Esophagus squamous epithelium (tissue), 5 donors: Measurements from ENCODE around the gene SGIP1. TPM values are rescaled to one million over a fixed set of nuclear protein-coding genes. Genes with fewer than 3 reads are reported as not detected.

Source experiments
- DNase-seq: peaks from one replicate; lab custom pipeline; 2025; lab: John Stamatoyannopoulos, UW
- H3K27ac ChIP-seq, 4 donors: fragments of 200-600 bp; sonication (generic); one replicate each; pipeline ENCODE4 v1.5.1; 2016 to 2019; ENCODE audit warnings: mild to moderate bottlenecking in 1 of 4
- H3K27me3 ChIP-seq, 4 donors: fragments of 200-600 bp; sonication (generic); 1 replicate in 3 of 4; 2 replicates in 1 of 4; pipeline versions ENCODE4 v1.5.1 to v1.6.0; 2017 to 2021; ENCODE audit warnings: antibody characterized with exemption in 1 of 4
- H3K36me3 ChIP-seq, 3 donors: fragments of 200-600 bp; sonication (generic); one replicate each; pipeline ENCODE4 v1.5.1; 2016 to 2019
- H3K4me1 ChIP-seq, 3 donors: fragments of 200-600 bp; sonication (generic); one replicate each; pipeline ENCODE4 v1.5.1; 2017 to 2019
- H3K4me3 ChIP-seq, 4 donors: fragments of 200-600 bp; sonication (generic); 1 replicate in 3 of 4; 2 replicates in 1 of 4; pipeline ENCODE4 v1.5.1; 2016 to 2019; ENCODE audit warnings: mild to moderate bottlenecking in 2 of 4, moderate library complexity in 1 of 4
- H3K9me3 ChIP-seq, 3 donors: fragments of 200-600 bp; sonication (generic); one replicate each; pipeline ENCODE4 v1.5.1; 2016 to 2019
- CTCF ChIP-seq, 6 experiments: fragments of 450-650 bp in 4 of 6; fragments of 200-600 bp in 2 of 6; sonication (generic) in 2 of 6; IDR thresholded peaks; one replicate each; pipeline ENCODE4 v1.5.1; 2016 to 2019; ENCODE audit warnings: antibody characterized with exemption in 6 of 6, mild to moderate bottlenecking in 4 of 6, moderate library complexity in 4 of 6
- POLR2A ChIP-seq, 4 donors: fragments of 450-650 bp; IDR thresholded peaks; one replicate each; pipeline ENCODE4 v1.6.1; 2017; ENCODE audit warnings: antibody characterized with exemption in 4 of 4, mild to moderate bottlenecking in 4 of 4, moderate library complexity in 3 of 4
- WGBS, 2 donors: methylation state at CpG; one replicate each; pipeline ENCODE4 v1.1.5; 2018; 5-methylcytosine and 5-hydroxymethylcytosine counted together
- intact Hi-C: fragments of 100-400 bp; cut with DNase I; formaldehyde crosslinking; loops from one replicate; pipeline ENCODE4 v1.15.0; 2022
- total RNA-seq, 4 donors: library from RNA; depleted of rRNA; stranded (reverse); fragments of >200 nt; gene quantifications; one replicate each; pipeline ENCODE4 v1.1.0, GENCODE V29; 2016
- donor health status: DM: yes; HTN: yes; CAD: no.

SGIP1 gene
- total RNA-seq, 4 donors from 2014 or later = 0.35 to 5.2 (median 2.3) TPM; not detected in 1

- Histone ChIP-seq H3K27me3 (peaks cover 0 to 8% (median 0%) of the 10 kb centered on the region in 4 donors), H3K36me3 (no peaks in the 10 kb centered on the region), H3K4me3 (no peak overlapping the region), H3K9me3 (no peaks in the 10 kb centered on the region), H3K4me1 (no peaks in the 10 kb centered on the region), H3K27ac (no peak overlapping the region)
- intact Hi-C loops = no loop called here
- no peak for DNase-seq
- TF ChIP-seq POLR2A (IDR thresholded peaks at IDR 0.05) (no peak), CTCF (IDR thresholded peaks at IDR 0.05) (no peak)
- WGBS, 2 donors = 60% methylated on average over 1 of the region's 6 CpGs; no CpG with 5 or more reads in 1 of the 2 donors
Measured at GRCh38 chr1:66510407-66510806, 23.5 kb upstream of the SGIP1 start.

DNA sequence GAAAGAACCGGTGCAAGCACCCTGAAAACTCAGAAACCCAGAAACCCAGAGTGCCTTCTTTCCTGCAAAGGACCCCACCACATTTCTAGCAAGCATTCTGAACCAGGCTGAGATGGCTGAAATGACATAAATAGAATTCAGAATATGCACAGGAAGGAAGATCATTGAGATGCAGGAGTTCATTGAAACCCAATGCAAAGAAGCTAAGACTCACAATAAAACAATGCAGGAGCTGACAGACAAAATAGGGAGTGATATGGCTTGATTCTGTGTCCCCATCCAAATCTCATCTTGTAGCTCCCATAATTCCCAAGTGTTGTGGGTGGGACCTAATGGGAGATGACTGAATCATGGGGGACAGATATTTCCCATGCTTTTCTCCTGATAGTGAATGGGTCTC lies 22.8 kb upstream of the SGIP1 start:
- H3K36me3 ChIP-seq = no peaks in the 10 kb centered on the region
- no peak overlapping the region for H3K27ac ChIP-seq
- no peak for TF ChIP-seq CTCF (IDR thresholded peaks at IDR 0.05)
- peaks cover 0 to 8% (median 0%) of the 10 kb centered on the region in 4 donors for H3K27me3 ChIP-seq
- WGBS, 2 donors = 58 to 67% methylated on average over 1 of the region's 1 CpG
- intact Hi-C loops = no loop called here
- H3K4me3 ChIP-seq = no peak overlapping the region
- no peaks in the 10 kb centered on the region for H3K9me3 ChIP-seq
- H3K4me1 ChIP-seq = no peaks in the 10 kb centered on the region
- no peak for DNase-seq

GRCh38 chr1:66517959-66518358 lies 16.0 kb upstream of the SGIP1 start:
- H3K27ac ChIP-seq = no peak overlapping the region
- H3K27me3 ChIP-seq = no peaks in the 10 kb centered on the region
- H3K9me3 ChIP-seq = no peaks in the 10 kb centered on the region
- intact Hi-C loops = no loop called here
- no peak for DNase-seq
- no peak overlapping the region for H3K4me3 ChIP-seq
- H3K4me1 ChIP-seq = no peaks in the 10 kb centered on the region
- H3K36me3 ChIP-seq = no peaks in the 10 kb centered on the region
- 72 to 78% methylated on average over 6 of the region's 6 CpGs for WGBS, 2 donors
- TF ChIP-seq POLR2A (IDR thresholded peaks at IDR 0.05) (no peak), CTCF (IDR thresholded peaks at IDR 0.05) (no peak)

DNA sequence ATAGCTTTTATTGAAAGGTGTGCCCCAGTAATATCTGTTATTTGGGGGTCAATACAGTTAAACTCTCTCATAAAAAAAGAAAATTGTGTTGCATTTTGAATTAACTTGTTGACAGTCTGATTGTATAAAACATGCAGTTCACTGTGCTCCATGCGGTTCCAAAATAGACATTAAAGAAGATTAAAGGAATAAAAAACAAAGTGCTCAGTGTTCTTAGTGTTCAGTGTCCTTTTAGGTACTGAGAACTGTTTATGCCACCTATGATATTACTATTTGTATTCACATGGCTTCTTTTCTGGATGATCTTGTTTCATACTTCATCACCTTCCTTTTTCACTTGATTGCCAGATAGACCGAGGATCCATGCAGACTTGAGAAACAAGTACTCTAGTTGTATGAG lies 15.3 kb upstream of the SGIP1 start:
- intact Hi-C loops = no loop called here
- H3K4me3 ChIP-seq = no peak overlapping the region
- TF ChIP-seq POLR2A (IDR thresholded peaks at IDR 0.05) (no peak), CTCF (IDR thresholded peaks at IDR 0.05) (no peak)
- no peaks in the 10 kb centered on the region for H3K27me3 ChIP-seq
- no peaks in the 10 kb centered on the region for H3K4me1 ChIP-seq
- no peaks in the 10 kb centered on the region for H3K36me3 ChIP-seq
- DNase-seq = no peak
- no peak overlapping the region for H3K27ac ChIP-seq
- 79 to 84% methylated on average over 2 of the region's 2 CpGs for WGBS, 2 donors
- no peaks in the 10 kb centered on the region for H3K9me3 ChIP-seq

DNA sequence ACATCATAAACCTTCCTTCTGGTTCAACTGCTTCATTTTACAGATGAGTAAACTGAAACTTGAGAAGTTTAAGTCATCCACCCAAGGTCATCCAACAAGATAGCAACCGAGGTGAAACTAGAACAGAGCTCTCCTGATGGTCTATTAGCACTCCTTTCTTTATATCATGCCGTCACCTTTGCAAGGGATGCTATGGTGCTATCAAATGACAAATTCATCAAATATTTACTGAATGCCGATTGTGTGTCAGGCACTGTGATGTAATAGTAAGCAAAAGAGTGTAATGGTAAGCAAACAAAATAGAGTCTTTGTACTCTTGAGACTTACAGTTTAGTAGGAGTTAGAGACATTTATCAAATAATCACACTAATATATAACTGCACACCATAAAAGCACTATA lies 14.0 kb upstream of the SGIP1 start:
- H3K27me3 ChIP-seq = no peaks in the 10 kb centered on the region
- H3K9me3 ChIP-seq = no peaks in the 10 kb centered on the region
- no peak overlapping the region for H3K27ac ChIP-seq
- no peak for DNase-seq
- H3K4me1 ChIP-seq = no peaks in the 10 kb centered on the region
- TF ChIP-seq POLR2A (IDR thresholded peaks at IDR 0.05) = no peak
- TF ChIP-seq CTCF (IDR thresholded peaks at IDR 0.05) = no peak
- intact Hi-C loops = no loop called here
- WGBS, 2 donors = 69 to 80% methylated on average over 3 of the region's 3 CpGs
- H3K4me3 ChIP-seq = no peak overlapping the region
- H3K36me3 ChIP-seq = no peaks in the 10 kb centered on the region
